Liver (tissue), 9 donors: ENCODE results near the gene MYO9A. TPM values are rescaled to one million over a fixed set of nuclear protein-coding genes. Genes with fewer than 3 reads are reported as not detected.

Experiments
- DNase-seq: peaks from one replicate; pipeline ENCODE4 v3.0.0-alpha.2; 2017; ENCODE audit warnings: low spot score
- H3K27ac ChIP-seq, 2 donors: one replicate each; pipeline ENCODE4 v1.7.0; 2013; ENCODE audit warnings: inconsistent platforms in 2 of 2, low read length in 2 of 2, control low read depth in 1 of 2, low read depth in 1 of 2, mild to moderate bottlenecking in 1 of 2
- H3K27me3 ChIP-seq, 4 donors: one replicate each; pipeline versions ENCODE4 v1.6.1 to v1.7.0; 2013; ENCODE audit warnings: low read length in 3 of 4, inconsistent platforms in 1 of 4, mild to moderate bottlenecking in 1 of 4, moderate library complexity in 1 of 4; ENCODE audit not compliant: control insufficient read depth in 4 of 4, insufficient read depth in 4 of 4
- H3K36me3 ChIP-seq, 4 donors: one replicate each; pipeline versions ENCODE4 v1.6.1 to v1.7.0; 2013; ENCODE audit warnings: low read length in 3 of 4, mild to moderate bottlenecking in 3 of 4, low read depth in 1 of 4, moderate library complexity in 1 of 4; ENCODE audit not compliant: control insufficient read depth in 4 of 4, insufficient read depth in 3 of 4
- H3K4me1 ChIP-seq, 4 donors: one replicate each; pipeline versions ENCODE4 v1.6.1 to v1.7.0; 2013; ENCODE audit warnings: low read length in 3 of 4, mild to moderate bottlenecking in 3 of 4, moderate library complexity in 1 of 4; ENCODE audit not compliant: control insufficient read depth in 4 of 4, insufficient read depth in 4 of 4
- H3K4me3 ChIP-seq, 3 donors: one replicate each; pipeline versions ENCODE4 v1.6.1 to v1.7.0; 2013; ENCODE audit warnings: low read length in 3 of 3, control low read depth in 1 of 3, low read depth in 1 of 3, mild to moderate bottlenecking in 1 of 3
- H3K9ac ChIP-seq, 2 donors: one replicate each; pipeline ENCODE4 v1.7.0; 2013; ENCODE audit warnings: low read length in 2 of 2, mild to moderate bottlenecking in 2 of 2, moderate library complexity in 2 of 2, control low read depth in 1 of 2, low read depth in 1 of 2
- H3K9me3 ChIP-seq, 4 donors: one replicate each; pipeline versions ENCODE4 v1.6.1 to v1.7.0; 2013; ENCODE audit warnings: low read length in 3 of 4; ENCODE audit not compliant: control insufficient read depth in 4 of 4
- EGR1 ChIP-seq, 2 donors: IDR thresholded peaks; 2 replicates each; pipeline ENCODE4 v1.6.1; 2016 to 2018; ENCODE audit warnings: antibody characterized with exemption in 2 of 2, low read depth in 2 of 2
- FOXA1 ChIP-seq: IDR thresholded peaks from 2 replicates; pipeline ENCODE4 v1.6.1; 2016; ENCODE audit warnings: antibody characterized with exemption
- FOXA2 ChIP-seq: IDR thresholded peaks from 2 replicates; pipeline ENCODE4 v1.6.1; 2016; ENCODE audit warnings: antibody characterized with exemption
- GABPA ChIP-seq, 2 donors: IDR thresholded peaks in 1 of 2; conservative IDR thresholded peaks in 1 of 2; 2 replicates each; pipeline ENCODE4 v1.6.1; 2016; ENCODE audit warnings: antibody characterized with exemption in 2 of 2, mild to moderate bottlenecking in 1 of 2, moderate library complexity in 1 of 2
- HNF4A ChIP-seq, 2 donors: conservative IDR thresholded peaks; 2 replicates each; pipeline ENCODE4 v1.6.1; 2016; ENCODE audit warnings: antibody characterized with exemption in 2 of 2, mild to moderate bottlenecking in 2 of 2
- HNF4G ChIP-seq: IDR thresholded peaks from 2 replicates; pipeline ENCODE4 v1.6.1; 2016; ENCODE audit warnings: antibody characterized with exemption
- RAD21 ChIP-seq, 2 donors: IDR thresholded peaks; 2 replicates each; pipeline ENCODE4 v1.6.1; 2016; ENCODE audit warnings: antibody characterized with exemption in 2 of 2, mild to moderate bottlenecking in 2 of 2
- RXRA ChIP-seq, 2 donors: IDR thresholded peaks; 2 replicates each; pipeline ENCODE4 v1.6.1; 2017 to 2018; ENCODE audit warnings: antibody characterized with exemption in 2 of 2, mild to moderate bottlenecking in 1 of 2
- SP1 ChIP-seq: IDR thresholded peaks from 2 replicates; pipeline ENCODE4 v1.6.1; 2018; ENCODE audit warnings: antibody characterized with exemption, mild to moderate bottlenecking
- TAF1 ChIP-seq: conservative IDR thresholded peaks from 2 replicates; pipeline ENCODE4 v1.6.1; 2016; ENCODE audit warnings: antibody characterized with exemption, mild to moderate bottlenecking
- ZBTB33 ChIP-seq: IDR thresholded peaks from 2 replicates; pipeline ENCODE4 v1.6.1; 2016; ENCODE audit warnings: antibody characterized with exemption
- WGBS: extraction: QIAGEN DNeasy Blood & Tissue Kit; methylation state at CpG from one replicate; pipeline ENCODE4 v1.1.7; 2013; 5-methylcytosine and 5-hydroxymethylcytosine counted together
- polyA plus RNA-seq, 2 donors: library from polyadenylated mRNA; stranded (reverse) in 1 of 2; unstranded in 1 of 2; fragments of 200-250 nt in 1 of 2; fragments of >200 nt in 1 of 2; fragmentation: Nextera tagmentation in 1 of 2; extraction: Ambion mirVana in 1 of 2; gene quantifications; one replicate each; pipeline versions ENCODE4 v1.2.1 to v1.2.3, GENCODE V29; 2013 to 2015
- total RNA-seq, 2 donors: library from RNA; depleted of rRNA; stranded (reverse); fragments of >200 nt; gene quantifications; one replicate each; pipeline ENCODE4 v1.2.3, GENCODE V29; 2014
- TF ChIP-seq, protein P1 (sequence below): fragments of 150-350 bp; IDR thresholded peaks from 2 replicates; pipeline ENCODE4 v1.5.1; 2017; ENCODE audit warnings: improper control_type of control experiment, low read depth, low read length; ENCODE audit not compliant: missing input control
- TF ChIP-seq, protein P2 (sequence below): IDR thresholded peaks from 2 replicates; pipeline ENCODE4 v1.6.1; 2016; ENCODE audit warnings: antibody characterized with exemption
- TF ChIP-seq, protein P3 (sequence below): IDR thresholded peaks from 2 replicates; pipeline ENCODE4 v1.6.1; 2016; ENCODE audit warnings: antibody characterized with exemption
- TF ChIP-seq, protein P4 (sequence below): IDR thresholded peaks from 2 replicates; pipeline ENCODE4 v1.6.1; 2016; ENCODE audit warnings: antibody characterized with exemption, mild to moderate bottlenecking
- donor health status: healthy.
- donor health status: healthy.
- donor health status: healthy.
- donor health status: healthy.
- donor health status: healthy.

Gene MYO9A
- total and polyA plus RNA-seq, 4 donors = 1.4 to 14.9 (median 8.4) TPM

GRCh38 chr15:71792521-71792920 lies 325.4 kb downstream of the MYO9A start (continued):
- TF ChIP-seq, protein P1, sequence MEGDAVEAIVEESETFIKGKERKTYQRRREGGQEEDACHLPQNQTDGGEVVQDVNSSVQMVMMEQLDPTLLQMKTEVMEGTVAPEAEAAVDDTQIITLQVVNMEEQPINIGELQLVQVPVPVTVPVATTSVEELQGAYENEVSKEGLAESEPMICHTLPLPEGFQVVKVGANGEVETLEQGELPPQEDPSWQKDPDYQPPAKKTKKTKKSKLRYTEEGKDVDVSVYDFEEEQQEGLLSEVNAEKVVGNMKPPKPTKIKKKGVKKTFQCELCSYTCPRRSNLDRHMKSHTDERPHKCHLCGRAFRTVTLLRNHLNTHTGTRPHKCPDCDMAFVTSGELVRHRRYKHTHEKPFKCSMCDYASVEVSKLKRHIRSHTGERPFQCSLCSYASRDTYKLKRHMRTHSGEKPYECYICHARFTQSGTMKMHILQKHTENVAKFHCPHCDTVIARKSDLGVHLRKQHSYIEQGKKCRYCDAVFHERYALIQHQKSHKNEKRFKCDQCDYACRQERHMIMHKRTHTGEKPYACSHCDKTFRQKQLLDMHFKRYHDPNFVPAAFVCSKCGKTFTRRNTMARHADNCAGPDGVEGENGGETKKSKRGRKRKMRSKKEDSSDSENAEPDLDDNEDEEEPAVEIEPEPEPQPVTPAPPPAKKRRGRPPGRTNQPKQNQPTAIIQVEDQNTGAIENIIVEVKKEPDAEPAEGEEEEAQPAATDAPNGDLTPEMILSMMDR = no peak
- TF ChIP-seq HNF4G = no peak
- TF ChIP-seq EGR1 (IDR thresholded peaks at IDR 0.05; ENCODE audit: low read depth in 2 of 2) = no peak
- TF ChIP-seq HNF4A (conservative IDR thresholded peaks at IDR 0.05) = no peak
- no peak for TF ChIP-seq GABPA (IDR thresholded peaks at IDR 0.05 in 1 of 2, conservative IDR thresholded peaks at IDR 0.05 in 1 of 2)
- no peak for TF ChIP-seq TAF1
- TF ChIP-seq RXRA (IDR thresholded peaks at IDR 0.05) = no peak
- TF ChIP-seq SP1 = no peak
- TF ChIP-seq FOXA1 = no peak
- TF ChIP-seq, protein P2, sequence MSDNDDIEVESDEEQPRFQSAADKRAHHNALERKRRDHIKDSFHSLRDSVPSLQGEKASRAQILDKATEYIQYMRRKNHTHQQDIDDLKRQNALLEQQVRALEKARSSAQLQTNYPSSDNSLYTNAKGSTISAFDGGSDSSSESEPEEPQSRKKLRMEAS = no peak
- no peak for TF ChIP-seq RAD21 (IDR thresholded peaks at IDR 0.05)

GRCh38 chr15:71791975-71792374 lies 326.0 kb downstream of the MYO9A start:
- Histone ChIP-seq H3K9ac (no peak overlapping the region), H3K36me3 (peaks cover 0 to 2% (median 0%) of the 10 kb centered on the region in 4 donors), H3K27ac (no peak overlapping the region), H3K9me3 (no peaks in the 10 kb centered on the region), H3K4me1 (no peaks in the 10 kb centered on the region), H3K27me3 (no peaks in the 10 kb centered on the region), H3K4me3 (no peak overlapping the region)
- 93% methylated on average over 7 of the region's 7 CpGs for WGBS
- TF ChIP-seq RAD21 (IDR thresholded peaks at IDR 0.05) (no peak), ZBTB33 (no peak), TAF1 (no peak), GABPA (IDR thresholded peaks at IDR 0.05 in 1 of 2, conservative IDR thresholded peaks at IDR 0.05 in 1 of 2) (no peak), FOXA2 (no peak)
- TF ChIP-seq, protein P1 = no peak
- TF ChIP-seq, protein P3, sequence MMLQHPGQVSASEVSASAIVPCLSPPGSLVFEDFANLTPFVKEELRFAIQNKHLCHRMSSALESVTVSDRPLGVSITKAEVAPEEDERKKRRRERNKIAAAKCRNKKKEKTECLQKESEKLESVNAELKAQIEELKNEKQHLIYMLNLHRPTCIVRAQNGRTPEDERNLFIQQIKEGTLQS = no peak
- TF ChIP-seq, protein P4, sequence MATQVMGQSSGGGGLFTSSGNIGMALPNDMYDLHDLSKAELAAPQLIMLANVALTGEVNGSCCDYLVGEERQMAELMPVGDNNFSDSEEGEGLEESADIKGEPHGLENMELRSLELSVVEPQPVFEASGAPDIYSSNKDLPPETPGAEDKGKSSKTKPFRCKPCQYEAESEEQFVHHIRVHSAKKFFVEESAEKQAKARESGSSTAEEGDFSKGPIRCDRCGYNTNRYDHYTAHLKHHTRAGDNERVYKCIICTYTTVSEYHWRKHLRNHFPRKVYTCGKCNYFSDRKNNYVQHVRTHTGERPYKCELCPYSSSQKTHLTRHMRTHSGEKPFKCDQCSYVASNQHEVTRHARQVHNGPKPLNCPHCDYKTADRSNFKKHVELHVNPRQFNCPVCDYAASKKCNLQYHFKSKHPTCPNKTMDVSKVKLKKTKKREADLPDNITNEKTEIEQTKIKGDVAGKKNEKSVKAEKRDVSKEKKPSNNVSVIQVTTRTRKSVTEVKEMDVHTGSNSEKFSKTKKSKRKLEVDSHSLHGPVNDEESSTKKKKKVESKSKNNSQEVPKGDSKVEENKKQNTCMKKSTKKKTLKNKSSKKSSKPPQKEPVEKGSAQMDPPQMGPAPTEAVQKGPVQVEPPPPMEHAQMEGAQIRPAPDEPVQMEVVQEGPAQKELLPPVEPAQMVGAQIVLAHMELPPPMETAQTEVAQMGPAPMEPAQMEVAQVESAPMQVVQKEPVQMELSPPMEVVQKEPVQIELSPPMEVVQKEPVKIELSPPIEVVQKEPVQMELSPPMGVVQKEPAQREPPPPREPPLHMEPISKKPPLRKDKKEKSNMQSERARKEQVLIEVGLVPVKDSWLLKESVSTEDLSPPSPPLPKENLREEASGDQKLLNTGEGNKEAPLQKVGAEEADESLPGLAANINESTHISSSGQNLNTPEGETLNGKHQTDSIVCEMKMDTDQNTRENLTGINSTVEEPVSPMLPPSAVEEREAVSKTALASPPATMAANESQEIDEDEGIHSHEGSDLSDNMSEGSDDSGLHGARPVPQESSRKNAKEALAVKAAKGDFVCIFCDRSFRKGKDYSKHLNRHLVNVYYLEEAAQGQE = no peak
- TF ChIP-seq, protein P2 = no peak
- no peak for DNase-seq
